Fibroblast of lung (primary cell): ENCODE data around the gene ENO3.

Experiments
- CTCF ChIP-seq, 2 donors: IDR thresholded peaks in 1 of 2; conservative IDR thresholded peaks in 1 of 2; 1 replicate in 1 of 2; 2 replicates in 1 of 2; pipeline ENCODE4 v1.5.1; 2011 to 2012; ENCODE audit warnings: low read length in 2 of 2, control low read depth in 1 of 2, inconsistent platforms in 1 of 2, low read depth in 1 of 2, mild to moderate bottlenecking in 1 of 2
- EZH2 ChIP-seq: IDR thresholded peaks from 2 replicates; pipeline ENCODE4 v1.5.1; 2012; ENCODE audit warnings: low read length, control low read depth, mild to moderate bottlenecking; ENCODE audit errors: missing control alignments

DNA sequence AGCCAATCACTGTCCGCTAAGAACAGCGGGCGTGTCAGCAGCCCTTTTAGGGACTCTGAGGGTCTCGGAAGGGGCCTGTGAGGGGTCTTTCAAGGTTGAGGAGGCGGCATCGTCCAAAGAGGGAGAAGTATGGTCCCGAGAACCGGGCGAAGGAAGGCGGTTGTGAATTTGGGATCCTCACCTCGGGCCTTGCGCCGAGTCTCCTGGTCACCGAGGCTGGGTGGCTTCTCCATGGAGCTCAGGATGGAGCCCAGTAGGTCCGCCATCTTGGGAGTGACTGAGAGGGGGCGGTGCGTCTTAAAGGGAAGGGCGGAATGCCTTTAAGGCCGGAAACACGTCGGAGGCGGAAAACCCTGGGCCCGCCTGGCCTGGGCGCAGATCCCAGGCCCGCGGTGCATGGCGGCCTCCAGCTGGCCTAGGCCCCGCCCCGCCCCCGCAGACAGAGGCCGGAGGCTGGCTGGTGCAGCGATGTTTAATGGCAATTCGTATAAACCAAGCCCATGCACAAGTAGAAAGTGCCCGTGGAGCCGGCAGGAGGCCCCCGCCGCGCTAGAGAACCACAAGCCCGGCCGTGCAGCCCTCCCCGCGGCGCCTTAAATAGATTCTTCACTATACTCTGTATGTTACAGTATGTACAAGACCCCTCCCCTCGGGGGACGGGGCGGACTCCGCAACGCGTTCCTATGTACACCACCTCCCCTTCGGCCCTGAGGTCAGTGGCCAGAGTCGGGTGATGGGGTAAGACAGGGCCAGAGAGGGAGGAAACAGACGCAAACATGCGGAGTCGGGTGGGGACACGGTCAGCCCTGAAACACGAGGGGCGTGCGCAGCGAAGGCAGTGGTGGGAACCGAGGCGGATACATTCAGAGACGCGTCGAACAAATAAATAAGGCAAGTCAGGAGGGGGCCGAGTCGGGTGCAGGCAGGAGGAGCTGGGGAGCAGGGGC lies 16.9 kb downstream of the ENO3 start, which contains the start of gene SPAG7:
- no peak for TF ChIP-seq CTCF (conservative IDR thresholded peaks at IDR 0.05 in 1 of 2, IDR thresholded peaks at IDR 0.05 in 1 of 2; ENCODE audit: low read depth in 1 of 2, low read length in 2 of 2)
- no peak for TF ChIP-seq EZH2
